Measurements from ENCODE around the gene LGALS9.

DNA sequence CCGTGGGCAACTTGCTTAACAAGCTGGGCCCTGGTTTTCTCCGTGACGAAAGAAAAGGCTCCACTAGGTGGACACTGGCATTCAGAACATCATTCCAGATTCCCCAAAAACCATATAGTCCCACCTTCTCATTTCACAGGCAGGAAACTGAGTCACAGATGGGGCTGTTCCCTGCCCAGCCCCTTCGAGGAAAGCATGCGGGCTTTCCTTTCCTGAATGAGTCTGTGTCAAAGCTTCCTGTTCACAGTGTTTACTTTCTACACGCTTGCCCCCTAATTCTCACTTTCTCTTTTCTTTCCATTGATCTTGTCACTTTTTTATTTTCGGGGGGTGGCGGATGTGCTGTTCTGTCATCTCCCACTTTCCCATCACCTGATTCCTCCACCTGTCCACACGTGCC is 10.3 kb upstream of the LGALS9 start:
- TF ChIP-seq, protein P1, sequence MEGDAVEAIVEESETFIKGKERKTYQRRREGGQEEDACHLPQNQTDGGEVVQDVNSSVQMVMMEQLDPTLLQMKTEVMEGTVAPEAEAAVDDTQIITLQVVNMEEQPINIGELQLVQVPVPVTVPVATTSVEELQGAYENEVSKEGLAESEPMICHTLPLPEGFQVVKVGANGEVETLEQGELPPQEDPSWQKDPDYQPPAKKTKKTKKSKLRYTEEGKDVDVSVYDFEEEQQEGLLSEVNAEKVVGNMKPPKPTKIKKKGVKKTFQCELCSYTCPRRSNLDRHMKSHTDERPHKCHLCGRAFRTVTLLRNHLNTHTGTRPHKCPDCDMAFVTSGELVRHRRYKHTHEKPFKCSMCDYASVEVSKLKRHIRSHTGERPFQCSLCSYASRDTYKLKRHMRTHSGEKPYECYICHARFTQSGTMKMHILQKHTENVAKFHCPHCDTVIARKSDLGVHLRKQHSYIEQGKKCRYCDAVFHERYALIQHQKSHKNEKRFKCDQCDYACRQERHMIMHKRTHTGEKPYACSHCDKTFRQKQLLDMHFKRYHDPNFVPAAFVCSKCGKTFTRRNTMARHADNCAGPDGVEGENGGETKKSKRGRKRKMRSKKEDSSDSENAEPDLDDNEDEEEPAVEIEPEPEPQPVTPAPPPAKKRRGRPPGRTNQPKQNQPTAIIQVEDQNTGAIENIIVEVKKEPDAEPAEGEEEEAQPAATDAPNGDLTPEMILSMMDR (IDR thresholded peaks at IDR 0.05; ENCODE audit: borderline replicate concordance, extremely low read depth, low read length, poor library complexity, severe bottlenecking): no peak
- no peak for TF ChIP-seq EZH2 (IDR thresholded peaks at IDR 0.05; ENCODE audit: borderline replicate concordance, low read depth, low read length, severe bottlenecking)
